HepG2 (cell line): ENCODE data around the gene ELL. TPM values are rescaled to one million over a fixed set of nuclear protein-coding genes. Genes with fewer than 3 reads are reported as not detected.

Experiments used
- CREB1 ChIP-seq, 2 experiments: fragments of 450-650 bp in 1 of 2; IDR thresholded peaks; 2 replicates each; pipeline ENCODE4 v1.6.1; 2016 to 2017; ENCODE audit warnings: control low read depth in 1 of 2, mild to moderate bottlenecking in 1 of 2, missing compliant biosample characterization in 1 of 2, missing genetic modification characterization in 1 of 2
- CTCF ChIP-seq: sonication (generic); formaldehyde crosslinking; IDR thresholded peaks from 2 replicates; pipeline ENCODE4 v1.5.0; 2020; ENCODE audit warnings: mild to moderate bottlenecking, missing genetic modification reagents, moderate library complexity
- HMGA1 ChIP-seq: sonication (generic); formaldehyde crosslinking; conservative IDR thresholded peaks from 2 replicates; pipeline ENCODE4 v1.4.0; 2020; ENCODE audit warnings: missing genetic modification reagents
- MXI1 ChIP-seq: IDR thresholded peaks from 3 replicates; pipeline ENCODE4 v1.6.1; 2012; ENCODE audit warnings: low read depth, low read length, inconsistent platforms, borderline replicate concordance
- RAD21 ChIP-seq: fragments of 450-650 bp; formaldehyde crosslinking; IDR thresholded peaks from 2 replicates; pipeline ENCODE4 v1.5.0; 2020; ENCODE audit warnings: mild to moderate bottlenecking
- RAD51 ChIP-seq: fragments of 450-650 bp; IDR thresholded peaks from 2 replicates; pipeline ENCODE4 v1.6.1; 2016; ENCODE audit warnings: borderline replicate concordance
- RARA ChIP-seq: IDR thresholded peaks from 2 replicates; pipeline ENCODE4 v1.6.1; 2016; ENCODE audit warnings: missing genetic modification reagents, missing compliant biosample characterization
- SAP130 ChIP-seq: IDR thresholded peaks from 2 replicates; pipeline ENCODE4 v1.6.1; 2016; ENCODE audit warnings: low read depth
- STAG1 ChIP-seq: sonication (generic); formaldehyde crosslinking; IDR thresholded peaks from 2 replicates; pipeline ENCODE4 v1.4.0; 2020; ENCODE audit warnings: missing genetic modification reagents
- XRCC5 ChIP-seq: fragments of 200-400 bp; formaldehyde crosslinking; optimal IDR thresholded peaks from 2 replicates; pipeline ENCODE3; 2017; ENCODE audit warnings: mild to moderate bottlenecking, low read length
- YEATS4 ChIP-seq: sonication (generic); formaldehyde crosslinking; IDR thresholded peaks from 2 replicates; pipeline ENCODE4 v1.4.0; 2020; ENCODE audit warnings: missing genetic modification reagents, borderline replicate concordance
- ZFY ChIP-seq: sonication (generic); formaldehyde crosslinking; IDR thresholded peaks from 2 replicates; pipeline ENCODE4 v1.4.0; 2020; ENCODE audit warnings: missing genetic modification reagents
- ZNF205 ChIP-seq: IDR thresholded peaks from 2 replicates; pipeline ENCODE4 v1.6.1; 2018; ENCODE audit warnings: missing biosample characterization, missing genetic modification reagents
- ZNF468 ChIP-seq: sonication (generic); formaldehyde crosslinking; IDR thresholded peaks from 2 replicates; pipeline ENCODE4 v1.8.0; 2022; ENCODE audit warnings: mild to moderate bottlenecking, moderate library complexity, missing genetic modification reagents
- ZNF563 ChIP-seq: sonication (generic); formaldehyde crosslinking; IDR thresholded peaks from 2 replicates; pipeline ENCODE4 v1.8.0; 2022; ENCODE audit warnings: mild to moderate bottlenecking, moderate library complexity, missing genetic modification reagents
- ZNF672 ChIP-seq: sonication (generic); formaldehyde crosslinking; IDR thresholded peaks from 2 replicates; pipeline ENCODE4 v1.8.1; 2022; ENCODE audit warnings: missing genetic modification reagents
- ZNF770 ChIP-seq: sonication (generic); formaldehyde crosslinking; IDR thresholded peaks from 2 replicates; pipeline ENCODE4 v1.5.0; 2020; ENCODE audit warnings: mild to moderate bottlenecking, missing genetic modification reagents
- ZSCAN22 ChIP-seq: sonication (generic); formaldehyde crosslinking; IDR thresholded peaks from 2 replicates; pipeline ENCODE4 v1.4.0; 2020; ENCODE audit warnings: mild to moderate bottlenecking, missing genetic modification reagents
- polyA plus RNA-seq, 8 experiments: library from polyadenylated mRNA; depleted of rRNA in 3 of 8; stranded (reverse) in 7 of 8; unstranded in 1 of 8; fragments of >200 nt; fragmentation: Illumina TruSeq in 4 of 8; extraction: Trizol in 4 of 8; gene quantifications; 2 replicates each; pipeline versions ENCODE4 v1.2.1 to v1.2.3, GENCODE V29; 2011 to 2016; ENCODE audit warnings: low read depth in 4 of 8, missing spikeins in 1 of 8, mixed read lengths in 1 of 8; ENCODE audit not compliant: insufficient read depth in 1 of 8
- total RNA-seq, 5 experiments: library from RNA; depleted of rRNA; stranded (reverse); fragments of >200 nt; fragmentation: Illumina TruSeq; extraction: Trizol; gene quantifications; 2 replicates each; pipeline ENCODE4 v1.2.3, GENCODE V29; 2016; ENCODE audit warnings: low read depth in 1 of 5
- TF ChIP-seq, protein P1 (sequence below): sonication (generic); formaldehyde crosslinking; IDR thresholded peaks from 2 replicates; pipeline ENCODE4 v1.5.1; 2020; ENCODE audit warnings: mild to moderate bottlenecking, missing genetic modification reagents, moderate library complexity

ELL gene
- total and polyA plus RNA-seq, 2 of the 13 experiments (the other 11 are each of a cell fraction or from before 2014, with no cell fraction given) = 3.7 to 5.4 TPM

DNA sequence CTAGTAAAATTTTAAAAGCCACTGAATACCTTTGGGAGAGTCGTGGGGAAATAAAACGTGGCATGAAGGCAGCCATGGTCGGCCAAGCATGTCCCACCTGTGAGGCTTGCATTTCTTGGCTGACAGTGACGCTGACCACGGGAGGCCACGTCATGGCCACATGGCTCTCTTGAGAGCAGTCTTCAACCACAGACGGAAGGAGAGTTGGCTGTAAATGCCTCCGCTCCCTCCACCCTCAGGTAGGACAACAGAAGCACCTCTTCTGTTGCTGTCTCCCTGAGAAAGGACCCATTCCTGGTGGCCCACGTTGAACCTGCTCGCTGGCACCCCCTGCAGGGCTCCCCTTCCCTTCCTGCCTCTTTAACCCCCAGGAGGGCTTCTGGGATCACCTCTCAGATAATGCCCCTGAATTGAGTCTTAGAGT is 113.8 kb downstream of the ELL start (continued):
- TF ChIP-seq ZNF468 (no peak), ZFY (CRISPR knock-in tag) (no peak), RARA (CRISPR knock-in tag) (0 out of 2 replicates have a peak, but pooled peaks have one; percentile 13), YEATS4 (CRISPR knock-in tag) (no peak), RAD51 (no peak), ZNF672 (CRISPR knock-in tag) (no peak), HMGA1 (CRISPR knock-in tag) (no peak), ZNF563 (CRISPR knock-in tag) (0 out of 2 replicates have a peak, but pooled peaks have one; percentile 23), CREB1 (IDR thresholded peaks at IDR 0.05) (0 out of 2 replicates have a peak, but pooled peaks have one; percentile 13), CREB1 (CRISPR knock-in tag; IDR thresholded peaks at IDR 0.05) (no peak), STAG1 (CRISPR knock-in tag) (peak; percentile 66), ZNF770 (0 out of 2 replicates have a peak, but pooled peaks have one; percentile 32), SAP130 (CRISPR knock-in tag) (peak; percentile 34; the same call in 1 of the 2 replicates), ZNF205 (CRISPR knock-in tag) (no peak), ZSCAN22 (CRISPR knock-in tag) (no peak), CTCF (CRISPR knock-in tag) (peak; percentile 77), XRCC5 (peak; percentile 59), MXI1 (0 out of 3 replicates have a peak, but pooled peaks have one; percentile 17), RAD21 (peak; percentile 61; the same call in 1 of the 2 replicates)
- TF ChIP-seq, protein P1, sequence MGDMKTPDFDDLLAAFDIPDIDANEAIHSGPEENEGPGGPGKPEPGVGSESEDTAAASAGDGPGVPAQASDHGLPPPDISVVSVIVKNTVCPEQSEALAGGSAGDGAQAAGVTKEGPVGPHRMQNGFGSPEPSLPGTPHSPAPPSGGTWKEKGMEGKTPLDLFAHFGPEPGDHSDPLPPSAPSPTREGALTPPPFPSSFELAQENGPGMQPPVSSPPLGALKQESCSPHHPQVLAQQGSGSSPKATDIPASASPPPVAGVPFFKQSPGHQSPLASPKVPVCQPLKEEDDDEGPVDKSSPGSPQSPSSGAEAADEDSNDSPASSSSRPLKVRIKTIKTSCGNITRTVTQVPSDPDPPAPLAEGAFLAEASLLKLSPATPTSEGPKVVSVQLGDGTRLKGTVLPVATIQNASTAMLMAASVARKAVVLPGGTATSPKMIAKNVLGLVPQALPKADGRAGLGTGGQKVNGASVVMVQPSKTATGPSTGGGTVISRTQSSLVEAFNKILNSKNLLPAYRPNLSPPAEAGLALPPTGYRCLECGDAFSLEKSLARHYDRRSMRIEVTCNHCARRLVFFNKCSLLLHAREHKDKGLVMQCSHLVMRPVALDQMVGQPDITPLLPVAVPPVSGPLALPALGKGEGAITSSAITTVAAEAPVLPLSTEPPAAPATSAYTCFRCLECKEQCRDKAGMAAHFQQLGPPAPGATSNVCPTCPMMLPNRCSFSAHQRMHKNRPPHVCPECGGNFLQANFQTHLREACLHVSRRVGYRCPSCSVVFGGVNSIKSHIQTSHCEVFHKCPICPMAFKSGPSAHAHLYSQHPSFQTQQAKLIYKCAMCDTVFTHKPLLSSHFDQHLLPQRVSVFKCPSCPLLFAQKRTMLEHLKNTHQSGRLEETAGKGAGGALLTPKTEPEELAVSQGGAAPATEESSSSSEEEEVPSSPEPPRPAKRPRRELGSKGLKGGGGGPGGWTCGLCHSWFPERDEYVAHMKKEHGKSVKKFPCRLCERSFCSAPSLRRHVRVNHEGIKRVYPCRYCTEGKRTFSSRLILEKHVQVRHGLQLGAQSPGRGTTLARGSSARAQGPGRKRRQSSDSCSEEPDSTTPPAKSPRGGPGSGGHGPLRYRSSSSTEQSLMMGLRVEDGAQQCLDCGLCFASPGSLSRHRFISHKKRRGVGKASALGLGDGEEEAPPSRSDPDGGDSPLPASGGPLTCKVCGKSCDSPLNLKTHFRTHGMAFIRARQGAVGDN = peak; percentile 36
- TF ChIP-seq, all 625 proteins: peak for 15
